ENCODE results near the gene BCOR. TPM values are rescaled to one million over a fixed set of nuclear protein-coding genes. Genes with fewer than 3 reads are reported as not detected.

Gene BCOR
- total and polyA plus RNA-seq, 9 of the 15 experiments (the other 6 are each of a cell fraction or from before 2014, with no cell fraction given): 27.5 to 113 (median 37.6) TPM

DNA sequence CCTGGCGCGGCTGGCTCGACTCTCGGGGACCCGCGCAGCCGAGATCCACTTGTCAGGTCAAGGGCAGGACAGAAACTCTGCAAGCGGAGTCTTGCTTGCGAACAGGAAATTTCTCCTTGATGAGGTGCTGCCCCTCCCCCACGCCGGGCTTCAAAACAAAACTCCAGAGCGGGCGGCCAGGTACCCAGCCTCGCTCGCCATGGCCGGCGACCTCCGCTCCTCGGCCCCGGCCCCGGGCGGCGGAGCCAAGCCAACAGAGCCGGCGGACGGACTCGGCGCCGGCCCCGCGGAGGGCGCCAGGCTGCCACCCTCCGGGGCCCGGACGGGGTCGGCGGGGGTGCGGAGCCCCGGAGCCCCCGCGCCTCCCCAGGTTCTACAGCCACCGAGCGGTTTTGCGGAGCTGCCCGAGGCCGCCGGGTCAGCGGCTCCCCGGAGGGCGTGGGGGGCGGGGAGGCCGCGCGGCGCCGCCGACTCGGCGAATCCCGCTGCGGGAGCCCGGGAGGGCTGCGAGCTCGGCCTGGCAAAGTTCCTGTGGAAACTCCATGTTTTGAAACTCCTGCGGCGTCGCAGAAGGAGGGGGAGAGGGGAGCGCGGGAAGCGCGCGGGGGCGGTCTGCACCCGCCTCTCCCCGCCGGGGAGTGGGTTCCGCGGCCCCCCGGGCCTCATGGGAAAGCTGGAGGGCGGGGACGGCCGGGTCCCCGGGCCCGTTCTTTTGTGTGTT is 11.7 kb upstream of the BCOR start (continued):
- TF ChIP-seq E2F8 (IDR thresholded peaks at IDR 0.05; ENCODE audit: low read depth, partially characterized antibody): peak; percentile 38
- TF ChIP-seq BRD4 (IDR thresholded peaks at IDR 0.05): 0 out of 2 replicates have a peak, but pooled peaks have one; percentile 44
- TF ChIP-seq E2F3 (CRISPR knock-in tag; IDR thresholded peaks at IDR 0.05): 0 out of 2 replicates have a peak, but pooled peaks have one; percentile 25
- TF ChIP-seq CHD1 (IDR thresholded peaks at IDR 0.05; ENCODE audit: low read length): peak; percentile 6
- TF ChIP-seq ZNF197 (CRISPR knock-in tag; IDR thresholded peaks at IDR 0.05; ENCODE audit: low read depth): peak; percentile 59; the same call in 1 of the 2 replicates

DNA sequence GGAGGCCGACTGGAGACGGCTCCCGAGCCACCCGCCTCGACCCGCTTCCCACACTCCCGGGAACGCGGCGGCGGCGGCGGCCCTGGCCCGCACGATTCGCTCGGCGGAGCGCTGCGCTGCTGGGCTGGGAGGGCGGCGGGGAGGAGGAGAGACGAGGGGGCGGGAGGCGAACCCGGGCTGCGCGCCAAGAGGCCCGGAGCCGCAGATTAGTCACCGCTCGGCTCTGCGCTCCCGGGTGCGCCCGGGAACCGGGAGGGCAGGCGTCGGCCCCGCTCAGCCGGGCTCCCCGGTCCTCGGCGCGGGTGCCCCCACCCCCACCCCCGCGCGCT is 11.2 kb upstream of the BCOR start:
- no peaks in the 10 kb centered on the region for H3K27me3 ChIP-seq (ENCODE audit: control insufficient read depth in 2 of 2, insufficient read depth in 2 of 2, low read length in 2 of 2)
- CTCF ChIA-PET (ENCODE audit: low intra/inter-chr PET ratio): no interaction called here
- no TSS peak for BruUV-seq (replicated peaks)
- H3K36me3 ChIP-seq (ENCODE audit: control insufficient read depth, insufficient read depth, low read length): no peaks in the 10 kb centered on the region
- H3K27ac ChIP-seq (ENCODE audit: extremely low read depth, low read depth, low read length): peak overlapping the region; percentile 95
- no peaks in the 10 kb centered on the region for H4K20me1 ChIP-seq (replicated peaks; ENCODE audit: control insufficient read depth, insufficient read depth, low read length)
- H3K79me2 ChIP-seq (ENCODE audit: control insufficient read depth, insufficient read depth, low read length): peaks cover 66% of the 10 kb centered on the region
- intact Hi-C loops (cut with micrococcal nuclease) (loop anchor here (2.0 to 10.0 kb wide), 3 partner anchors 138 to 374 kb away; no protein-coding TSS in a partner anchor), in situ Hi-C loops (cut with MboI) (loop anchor here (5.0 to 10.0 kb wide), 3 partner anchors 46 to 156 kb away; no protein-coding TSS in a partner anchor)
- H3K4me3 ChIP-seq: peak overlapping the region; percentile 66
- H3K9ac ChIP-seq (ENCODE audit: insufficient read depth in 1 of 2, low read depth in 2 of 2, low read length in 2 of 2): peak overlapping the region; percentile 85 to 98
- peak; percentile 64 to 85 (median 74) for DNase-seq (ENCODE audit: extremely low read depth in 1 of 4, low spot score in 3 of 4)
- no peaks in the 10 kb centered on the region for H3K9me3 ChIP-seq (replicated peaks; ENCODE audit: control insufficient read depth, insufficient read depth, low read depth, low read length)
- H2AFZ ChIP-seq (ENCODE audit: low read depth, low read length): 0 out of 2 replicates have a peak overlapping the region, but pooled peaks have one; percentile 34
- ATAC-seq: peak; percentile 64
- no peaks in the 10 kb centered on the region for H3K9me1 ChIP-seq (ENCODE audit: control insufficient read depth, insufficient read depth, low read length)
- WGBS (ENCODE audit: insufficient coverage, low coverage, missing lambda C conversion rate): 0% methylated on average over 8 of the region's 48 CpGs
- POLR2A ChIA-PET: interaction anchor here (1.0 to 1.6 kb wide), 5 partner anchors 9 to 43 kb away, joined by 3 to 5 read pairs (median 3); no protein-coding TSS in a partner anchor
- H3K4me1 ChIP-seq (replicated peaks in 1 of 2; ENCODE audit: control insufficient read depth in 2 of 2, insufficient read depth in 2 of 2, low read length in 2 of 2): peaks cover 44 to 65% of the 10 kb centered on the region in 2 experiments
- H3K4me2 ChIP-seq (ENCODE audit: insufficient read depth, low read length): peak overlapping the region; percentile 83
- no peak for FAIRE-seq
- TF ChIP-seq CREM (IDR thresholded peaks at IDR 0.05; ENCODE audit: low read depth) (no peak), ZNF263 (CRISPR knock-in tag; IDR thresholded peaks at IDR 0.05; ENCODE audit: borderline replicate concordance) (0 out of 2 replicates have a peak, but pooled peaks have one; percentile 11), CXXC5 (CRISPR knock-in tag; IDR thresholded peaks at IDR 0.05) (peak; percentile 61; the same call in 1 of the 2 replicates), PRPF4 (IDR thresholded peaks at IDR 0.05; ENCODE audit: insufficient read depth, low read depth, low read length, poor library complexity, severe bottlenecking) (no peak), BHLHE40 (IDR thresholded peaks at IDR 0.05; ENCODE audit: low read length) (no peak), RAD21 (CRISPR knock-in tag; conservative IDR thresholded peaks at IDR 0.05 in 1 of 2, IDR thresholded peaks at IDR 0.05 in 1 of 2) (0 out of 4 replicates have a peak, but pooled peaks of 1 of the 2 experiments have one; percentile 12), ZNF75A (CRISPR knock-in tag; IDR thresholded peaks at IDR 0.05) (no peak), KDM4B (IDR thresholded peaks at IDR 0.05; ENCODE audit: borderline replicate concordance in 2 of 2, low read depth in 1 of 2) (no peak), E2F3 (CRISPR knock-in tag; IDR thresholded peaks at IDR 0.05) (no peak), XRCC4 (IDR thresholded peaks at IDR 0.05; ENCODE audit: extremely low read depth, insufficient read depth, insufficient read length) (no peak)
- TF ChIP-seq, protein P1, sequence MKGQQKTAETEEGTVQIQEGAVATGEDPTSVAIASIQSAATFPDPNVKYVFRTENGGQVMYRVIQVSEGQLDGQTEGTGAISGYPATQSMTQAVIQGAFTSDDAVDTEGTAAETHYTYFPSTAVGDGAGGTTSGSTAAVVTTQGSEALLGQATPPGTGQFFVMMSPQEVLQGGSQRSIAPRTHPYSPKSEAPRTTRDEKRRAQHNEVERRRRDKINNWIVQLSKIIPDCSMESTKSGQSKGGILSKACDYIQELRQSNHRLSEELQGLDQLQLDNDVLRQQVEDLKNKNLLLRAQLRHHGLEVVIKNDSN (CRISPR knock-in tag; IDR thresholded peaks at IDR 0.05): no peak
